ACC112 (cell line): Measurements from ENCODE around the gene PRKN.

Source experiments
- H2AFZ ChIP-seq: fragments of 200-600 bp; sonication (generic); one replicate; pipeline ENCODE4 v1.6.0; 2017; ENCODE audit warnings: antibody characterized with exemption, low read length; ENCODE audit not compliant: unreplicated experiment
- H3K27ac ChIP-seq: fragments of 200-600 bp; sonication (generic); 2 replicates; pipeline ENCODE4 v1.5.1; 2014; ENCODE audit warnings: low read depth, mild to moderate bottlenecking, antibody characterized with exemption, low read length, moderate library complexity
- H3K27me3 ChIP-seq: fragments of 200-600 bp; sonication (generic); 2 replicates; pipeline ENCODE4 v1.6.1; 2014; ENCODE audit warnings: mild to moderate bottlenecking, antibody characterized with exemption, low read length, moderate library complexity, mixed read lengths; ENCODE audit not compliant: insufficient read depth
- H3K36me3 ChIP-seq: fragments of 200-600 bp; sonication (generic); 2 replicates; pipeline ENCODE4 v1.6.1; 2016; ENCODE audit warnings: mild to moderate bottlenecking, antibody characterized with exemption, low read length, moderate library complexity, mixed read lengths; ENCODE audit not compliant: insufficient read depth
- H3K4me1 ChIP-seq: fragments of 200-600 bp; sonication (generic); one replicate; pipeline ENCODE4 v1.6.1; 2016; ENCODE audit warnings: low read length, mixed read lengths; ENCODE audit not compliant: insufficient read depth, unreplicated experiment, control insufficient read depth
- H3K4me3 ChIP-seq: fragments of 200-600 bp; sonication (generic); 2 replicates; pipeline ENCODE4 v1.5.1; 2014; ENCODE audit warnings: mild to moderate bottlenecking, low read depth, low read length
- H3K79me2 ChIP-seq: fragments of 200-600 bp; sonication (generic); one replicate; pipeline ENCODE4 v1.6.0; 2016; ENCODE audit warnings: low read length; ENCODE audit not compliant: control insufficient read depth, unreplicated experiment, insufficient read depth

Gene PRKN

GRCh38 chr6:161393292-161393691 is 1334.3 kb downstream of the PRKN start:
- Histone ChIP-seq H3K79me2 (no peaks in the 10 kb centered on the region), H3K4me3 (no peak overlapping the region), H3K27ac (no peak overlapping the region), H3K27me3 (no peaks in the 10 kb centered on the region), H2AFZ (no peak overlapping the region), H3K4me1 (peaks cover 7% of the 10 kb centered on the region), H3K36me3 (no peaks in the 10 kb centered on the region)

- H2AFZ ChIP-seq, result no peak overlapping the region
- H3K4me1 ChIP-seq, result peaks cover 7% of the 10 kb centered on the region
- no peaks in the 10 kb centered on the region for H3K36me3 ChIP-seq
- H3K79me2 ChIP-seq, result no peaks in the 10 kb centered on the region
- H3K27ac ChIP-seq, result no peak overlapping the region
- no peaks in the 10 kb centered on the region for H3K27me3 ChIP-seq
- no peak overlapping the region for H3K4me3 ChIP-seq
Observed at GRCh38 chr6:161389756-161390155, 1337.8 kb downstream of the PRKN start.

GRCh38 chr6:161383951-161384350 is 1343.6 kb downstream of the PRKN start:
- Histone ChIP-seq H3K4me3 (no peak overlapping the region), H3K79me2 (no peaks in the 10 kb centered on the region), H3K36me3 (no peaks in the 10 kb centered on the region), H2AFZ (no peak overlapping the region), H3K4me1 (no peaks in the 10 kb centered on the region), H3K27ac (no peak overlapping the region), H3K27me3 (0 out of 2 replicates have a peak, but pooled peaks cover 6% of the 10 kb centered on the region)

- no peak overlapping the region for H3K4me3 ChIP-seq
- H2AFZ ChIP-seq, result no peak overlapping the region
- H3K36me3 ChIP-seq, result no peaks in the 10 kb centered on the region
- no peaks in the 10 kb centered on the region for H3K4me1 ChIP-seq
- 0 out of 2 replicates have a peak, but pooled peaks cover 6% of the 10 kb centered on the region for H3K27me3 ChIP-seq
- no peaks in the 10 kb centered on the region for H3K79me2 ChIP-seq
- H3K27ac ChIP-seq, result no peak overlapping the region
Observed at GRCh38 chr6:161379834-161380582, 1347.6 kb downstream of the PRKN start.

- H3K79me2 ChIP-seq, result no peaks in the 10 kb centered on the region
- no peak overlapping the region for H3K4me3 ChIP-seq
- no peak overlapping the region for H2AFZ ChIP-seq
- H3K36me3 ChIP-seq, result no peaks in the 10 kb centered on the region
- 0 out of 2 replicates have a peak, but pooled peaks cover 5% of the 10 kb centered on the region for H3K27me3 ChIP-seq
- no peaks in the 10 kb centered on the region for H3K4me1 ChIP-seq
- no peak overlapping the region for H3K27ac ChIP-seq
Observed at GRCh38 chr6:161378115-161378514, 1349.5 kb downstream of the PRKN start.

GRCh38 chr6:161377116-161377515 is 1350.5 kb downstream of the PRKN start:
- Histone ChIP-seq H2AFZ (no peak overlapping the region), H3K36me3 (no peaks in the 10 kb centered on the region), H3K27me3 (no peaks in the 10 kb centered on the region), H3K4me1 (no peaks in the 10 kb centered on the region), H3K79me2 (no peaks in the 10 kb centered on the region), H3K27ac (no peak overlapping the region), H3K4me3 (no peak overlapping the region)

GRCh38 chr6:161376367-161376766 is 1351.2 kb downstream of the PRKN start:
- Histone ChIP-seq H2AFZ (no peak overlapping the region), H3K79me2 (no peaks in the 10 kb centered on the region), H3K27me3 (no peaks in the 10 kb centered on the region), H3K27ac (no peak overlapping the region), H3K36me3 (no peaks in the 10 kb centered on the region), H3K4me1 (no peaks in the 10 kb centered on the region), H3K4me3 (no peak overlapping the region)

GRCh38 chr6:161374971-161375873 is 1352.3 kb downstream of the PRKN start:
- no peak overlapping the region for H2AFZ ChIP-seq

GRCh38 chr6:161373905-161374451 is 1353.6 kb downstream of the PRKN start:
- Histone ChIP-seq H3K79me2 (no peaks in the 10 kb centered on the region), H2AFZ (no peak overlapping the region), H3K36me3 (no peaks in the 10 kb centered on the region), H3K4me3 (no peak overlapping the region), H3K4me1 (peaks cover 2% of the 10 kb centered on the region), H3K27ac (no peak overlapping the region), H3K27me3 (no peaks in the 10 kb centered on the region)

More at GRCh38 chr6:161374971-161375873, 1352.3 kb downstream of the PRKN start:
- Histone ChIP-seq H3K79me2 (no peaks in the 10 kb centered on the region), H3K27ac (no peak overlapping the region), H3K4me1 (no peaks in the 10 kb centered on the region), H3K27me3 (no peaks in the 10 kb centered on the region), H3K36me3 (no peaks in the 10 kb centered on the region), H3K4me3 (peak overlapping the region; percentile 25; the same call in 1 of the 2 replicates)

- no peak overlapping the region for H3K27ac ChIP-seq
- no peaks in the 10 kb centered on the region for H3K27me3 ChIP-seq
- no peak overlapping the region for H3K4me3 ChIP-seq
- H3K4me1 ChIP-seq, result peaks cover 5% of the 10 kb centered on the region
- no peaks in the 10 kb centered on the region for H3K36me3 ChIP-seq
- H3K79me2 ChIP-seq, result no peaks in the 10 kb centered on the region
- H2AFZ ChIP-seq, result no peak overlapping the region
Observed at GRCh38 chr6:161372422-161372793, 1355.2 kb downstream of the PRKN start.
